ENCODE data around the gene APOB. TPM values are rescaled to one million over a fixed set of nuclear protein-coding genes. Genes with fewer than 3 reads are reported as not detected.

The APOB gene
- total RNA-seq, 1 experiment from 2014 or later: 0.05 TPM

- H3K36me3 Mint-ChIP-seq (ENCODE audit: insufficient read depth, unreplicated experiment): no peaks in the 10 kb centered on the region
Observed at GRCh38 chr2:21021430-21021829, 22.4 kb downstream of the APOB start.

DNA sequence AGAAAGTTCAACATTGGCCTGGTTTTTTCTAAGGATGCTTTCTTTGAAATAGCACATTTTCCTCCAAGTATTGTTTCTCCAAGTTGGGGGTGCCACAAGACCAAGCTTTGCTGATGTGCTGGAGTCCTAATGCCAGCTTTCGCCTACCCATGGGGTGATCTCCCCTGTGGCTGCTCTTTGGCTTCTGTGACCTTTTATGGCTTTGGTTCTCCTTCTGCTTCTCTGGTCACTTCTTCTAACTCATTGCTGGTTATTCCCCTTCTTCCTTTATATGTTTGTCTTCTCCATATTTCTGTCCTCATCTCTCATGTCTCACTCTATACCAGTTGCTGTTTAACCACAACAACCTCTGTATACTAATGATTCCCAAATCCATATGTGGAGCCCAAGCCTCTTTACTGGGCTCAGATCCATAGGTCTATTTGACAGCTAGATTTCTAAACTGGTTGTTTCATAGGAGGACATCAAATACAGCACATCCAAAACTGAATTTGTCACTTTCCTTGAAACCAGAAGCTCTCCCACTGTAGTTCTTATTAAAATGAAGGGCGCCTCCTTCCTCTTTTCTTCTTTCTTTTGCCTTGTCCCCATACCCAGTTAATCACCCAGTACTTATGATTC, 23.1 kb downstream of the APOB start:
- DNase-seq: no peak
- no peaks in the 10 kb centered on the region for H3K4me1 Mint-ChIP-seq (ENCODE audit: low read depth, unreplicated experiment)
- H3K36me3 Mint-ChIP-seq (ENCODE audit: insufficient read depth, unreplicated experiment): no peaks in the 10 kb centered on the region
- H3K27ac Mint-ChIP-seq (ENCODE audit: unreplicated experiment): no peak overlapping the region
- no peak overlapping the region for H3K4me3 Mint-ChIP-seq (ENCODE audit: low read depth, unreplicated experiment)
- H3K27me3 Mint-ChIP-seq (ENCODE audit: unreplicated experiment): peaks cover 20% of the 10 kb centered on the region
- intact Hi-C loops (cut with micrococcal nuclease; ENCODE audit: unreplicated experiment): no loop called here
- CTCF ChIA-PET: no interaction called here
- TF ChIP-seq CTCF (IDR thresholded peaks at IDR 0.05; ENCODE audit: unreplicated experiment): no peak
- no TSS peak for BruUV-seq (replicated peaks)
- no peaks in the 10 kb centered on the region for H3K9me3 Mint-ChIP-seq (ENCODE audit: low read depth, unreplicated experiment)

More at GRCh38 chr2:21021430-21021829, 22.4 kb downstream of the APOB start:
- H3K27me3 Mint-ChIP-seq (ENCODE audit: unreplicated experiment): peaks cover 20% of the 10 kb centered on the region
- intact Hi-C loops (cut with micrococcal nuclease; ENCODE audit: unreplicated experiment): no loop called here
- no peak for DNase-seq
- CTCF ChIA-PET: no interaction called here
- H3K4me3 Mint-ChIP-seq (ENCODE audit: low read depth, unreplicated experiment): no peak overlapping the region
- no TSS peak for BruUV-seq (replicated peaks)
- H3K9me3 Mint-ChIP-seq (ENCODE audit: low read depth, unreplicated experiment): no peaks in the 10 kb centered on the region
- H3K27ac Mint-ChIP-seq (ENCODE audit: unreplicated experiment): no peak overlapping the region
- no peaks in the 10 kb centered on the region for H3K4me1 Mint-ChIP-seq (ENCODE audit: low read depth, unreplicated experiment)
- no peak for TF ChIP-seq CTCF (IDR thresholded peaks at IDR 0.05; ENCODE audit: unreplicated experiment)

DNA sequence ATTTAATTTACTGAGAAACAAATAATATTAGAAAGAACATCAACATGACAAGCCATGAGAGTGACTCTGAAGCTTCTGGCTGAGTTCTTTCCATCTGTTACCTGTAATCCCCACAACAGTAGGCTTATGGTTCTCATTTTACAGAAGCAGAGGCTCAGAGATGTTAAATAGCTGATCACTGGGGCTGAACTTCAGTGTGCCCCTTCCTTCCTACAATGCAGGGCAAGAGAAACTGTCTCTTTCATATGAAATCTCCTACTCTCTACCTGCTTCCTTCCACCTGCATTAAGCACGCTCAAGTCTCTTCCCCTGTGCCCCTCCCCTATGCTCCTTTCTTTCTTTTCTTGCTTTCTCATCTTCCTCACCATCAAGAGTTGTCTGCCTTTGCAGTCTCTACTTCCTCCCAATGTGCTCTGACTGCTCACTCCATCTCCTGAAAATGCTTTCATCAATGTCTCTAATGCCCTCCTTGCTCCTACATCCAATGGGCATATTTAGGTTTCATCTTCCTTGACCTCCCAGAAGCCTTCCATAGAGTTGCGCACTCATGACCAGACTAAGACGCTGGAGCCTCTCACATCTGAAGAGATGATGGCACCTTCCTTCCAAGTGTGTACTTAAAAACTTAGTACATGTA, 23.7 kb downstream of the APOB start:
- intact Hi-C loops (cut with micrococcal nuclease; ENCODE audit: unreplicated experiment): no loop called here
- no peak overlapping the region for H3K4me3 Mint-ChIP-seq (ENCODE audit: low read depth, unreplicated experiment)
- H3K36me3 Mint-ChIP-seq (ENCODE audit: insufficient read depth, unreplicated experiment): no peaks in the 10 kb centered on the region
- DNase-seq: no peak
- H3K4me1 Mint-ChIP-seq (ENCODE audit: low read depth, unreplicated experiment): no peaks in the 10 kb centered on the region
- no TSS peak for BruUV-seq (replicated peaks)
- no peak overlapping the region for H3K27ac Mint-ChIP-seq (ENCODE audit: unreplicated experiment)
- no peaks in the 10 kb centered on the region for H3K9me3 Mint-ChIP-seq (ENCODE audit: low read depth, unreplicated experiment)
- no peak for TF ChIP-seq CTCF (IDR thresholded peaks at IDR 0.05; ENCODE audit: unreplicated experiment)
- H3K27me3 Mint-ChIP-seq (ENCODE audit: unreplicated experiment): peaks cover 20% of the 10 kb centered on the region
- CTCF ChIA-PET: no interaction called here

DNA sequence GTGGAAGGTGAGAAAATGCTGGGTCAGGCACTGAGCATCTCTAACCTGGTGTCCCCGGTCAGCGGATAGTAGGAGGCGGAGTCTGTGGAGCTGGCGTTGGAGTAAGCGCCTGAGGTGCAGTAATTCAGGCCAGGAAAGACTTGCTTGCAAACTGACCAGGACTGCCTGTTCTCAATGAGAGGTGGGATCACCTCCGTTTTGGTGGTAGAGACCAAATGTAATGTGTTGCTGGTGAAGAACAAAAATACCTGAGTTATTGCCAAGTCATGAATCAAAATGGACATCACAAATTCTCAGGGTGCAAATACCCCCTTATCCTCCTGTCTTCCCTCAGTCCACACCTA, 24.2 kb downstream of the APOB start:
- H3K27ac Mint-ChIP-seq (ENCODE audit: unreplicated experiment): no peak overlapping the region
- H3K27me3 Mint-ChIP-seq (ENCODE audit: unreplicated experiment): peaks cover 20% of the 10 kb centered on the region
- no peak for DNase-seq
- H3K4me3 Mint-ChIP-seq (ENCODE audit: low read depth, unreplicated experiment): no peak overlapping the region
- no peaks in the 10 kb centered on the region for H3K9me3 Mint-ChIP-seq (ENCODE audit: low read depth, unreplicated experiment)
- no peaks in the 10 kb centered on the region for H3K36me3 Mint-ChIP-seq (ENCODE audit: insufficient read depth, unreplicated experiment)
- intact Hi-C loops (cut with micrococcal nuclease; ENCODE audit: unreplicated experiment): no loop called here
- TF ChIP-seq CTCF (IDR thresholded peaks at IDR 0.05; ENCODE audit: unreplicated experiment): no peak
- CTCF ChIA-PET: no interaction called here
- BruUV-seq (replicated peaks): no TSS peak
- no peaks in the 10 kb centered on the region for H3K4me1 Mint-ChIP-seq (ENCODE audit: low read depth, unreplicated experiment)
